GM18909 (cell line): ENCODE measurements around the gene SUGP2.
"Not testable (repeated sequence)": the region's sequence is repeated elsewhere in the genome, so short reads cannot be mapped to it uniquely, and the experiment has no call there.

Source experiments
- ATAC-seq: cut with Tn5 transposase; IDR thresholded peaks from one replicate; pipeline ENCODE4 v1.9.1; 2021; ENCODE audit warnings: mild to moderate bottlenecking; ENCODE audit not compliant: unreplicated experiment, poor library complexity

SUGP2 gene

DNA sequence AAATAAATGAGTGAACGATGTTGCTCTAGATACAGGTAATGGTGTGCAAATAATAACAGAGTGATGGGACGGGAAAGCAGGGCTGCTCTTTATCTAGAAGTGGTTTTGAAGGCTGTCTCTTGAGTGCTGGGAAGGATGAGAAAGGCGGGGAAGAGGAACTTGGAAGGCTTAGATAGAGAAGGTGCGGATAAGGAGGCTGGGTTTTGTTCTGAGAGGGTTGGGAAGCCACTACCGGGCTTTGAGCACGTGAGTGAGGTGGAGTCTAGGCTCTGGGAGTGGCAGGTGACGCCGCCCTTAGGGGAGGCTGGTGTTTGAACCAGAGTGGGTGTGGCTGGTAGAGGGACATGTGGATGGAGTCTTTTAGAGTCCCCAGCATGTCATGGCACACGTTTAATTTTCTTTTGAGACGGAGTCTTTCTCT lies 897 bp upstream of the SUGP2 start:
- no peak for ATAC-seq

GRCh38 chr19:19033176-19033425 lies 216 bp downstream of the SUGP2 start:
- ATAC-seq: no peak

DNA sequence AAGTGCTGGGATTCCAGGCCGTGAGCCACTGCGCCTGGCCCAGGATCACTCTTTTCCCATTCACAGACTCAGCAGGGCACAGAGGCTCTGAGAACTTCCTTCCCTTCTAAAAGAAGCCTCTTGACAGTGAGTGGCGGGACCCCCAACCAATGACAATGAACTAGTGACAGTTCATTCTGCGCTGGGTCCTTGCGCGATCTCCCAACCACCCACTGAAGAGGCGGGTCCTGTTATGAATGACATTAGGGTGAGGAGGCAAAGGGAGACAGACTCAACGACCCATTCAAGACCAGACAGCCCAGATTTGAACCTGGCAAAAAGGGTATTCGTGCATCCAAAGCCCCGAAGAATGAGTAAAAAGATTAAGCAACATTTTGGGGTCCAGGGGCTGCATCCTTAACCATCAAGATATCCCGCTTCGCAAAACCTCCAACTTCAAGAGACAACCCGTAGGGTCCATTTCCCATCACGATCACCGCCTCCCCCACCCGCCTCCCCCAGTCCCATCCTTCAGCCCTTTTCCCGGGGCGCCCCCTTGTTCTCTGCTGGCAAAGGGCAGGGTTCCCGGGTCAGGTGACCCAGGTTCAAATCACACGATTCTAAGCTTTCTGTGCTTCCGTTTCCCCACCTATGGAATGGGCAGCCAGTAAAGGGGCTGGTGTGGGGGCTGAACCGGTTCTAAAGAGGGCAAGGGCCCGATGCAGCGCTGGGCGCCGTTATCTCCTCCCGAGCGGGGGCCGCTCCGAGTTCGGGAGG lies 719 bp downstream of the SUGP2 start:
- ATAC-seq: peak; percentile 39

DNA sequence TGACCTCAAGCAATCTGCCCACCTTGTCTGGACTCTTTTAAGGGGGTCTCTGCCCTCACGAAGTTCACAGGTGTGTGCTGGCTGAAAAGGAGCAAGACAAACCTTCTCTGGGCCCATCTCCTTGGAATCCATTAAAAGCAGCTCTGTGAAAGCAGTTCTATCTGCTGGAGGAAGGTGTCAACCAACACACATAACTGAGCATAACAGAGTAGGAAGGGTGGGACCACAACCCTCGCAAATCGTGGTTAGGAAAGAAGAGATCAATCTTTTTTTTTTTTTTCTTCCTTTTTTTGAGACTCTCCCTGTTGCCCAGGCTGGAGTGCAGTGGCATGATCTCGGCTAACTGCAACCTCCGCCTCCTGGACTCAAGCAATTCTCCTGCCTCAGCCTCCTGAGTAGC lies 1.4 kb downstream of the SUGP2 start:
- ATAC-seq: no peak

GRCh38 chr19:19028526-19028925 lies 4.8 kb downstream of the SUGP2 start:
- ATAC-seq: no peak

- no peak for ATAC-seq
Observed at GRCh38 chr19:19027228-19027627, 6.1 kb downstream of the SUGP2 start.

DNA sequence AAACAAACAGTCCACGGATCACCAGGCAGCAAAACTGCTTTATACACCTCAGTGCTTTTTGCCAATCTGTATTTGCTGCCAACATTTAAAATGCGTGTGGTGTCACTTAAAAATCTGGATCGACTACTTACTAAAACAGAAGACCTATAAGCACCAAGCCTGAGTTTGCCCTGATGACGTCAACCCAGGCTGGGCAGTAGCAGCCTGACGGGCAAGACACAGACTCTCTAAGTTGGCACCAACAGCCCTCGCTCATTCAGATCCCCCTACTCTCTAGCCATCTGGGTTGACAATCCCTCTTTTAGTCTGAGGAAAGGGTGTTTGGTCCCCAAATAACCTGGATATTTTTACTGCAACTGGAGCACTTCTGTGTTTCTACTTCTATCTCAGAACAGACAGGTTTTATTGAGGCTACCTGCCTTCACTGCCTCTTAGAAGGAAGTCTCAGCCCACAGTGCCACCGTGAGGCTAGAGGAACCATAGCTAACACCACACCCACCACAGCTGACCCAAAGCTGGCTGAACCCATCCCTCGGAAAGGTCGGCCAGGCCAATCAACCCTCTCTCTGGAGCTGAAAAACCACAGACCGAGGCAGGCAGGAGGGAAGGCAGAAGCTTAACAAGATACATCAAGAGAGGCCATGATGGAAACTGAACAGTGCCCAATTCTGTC lies 6.9 kb downstream of the SUGP2 start:
- ATAC-seq: no peak

DNA sequence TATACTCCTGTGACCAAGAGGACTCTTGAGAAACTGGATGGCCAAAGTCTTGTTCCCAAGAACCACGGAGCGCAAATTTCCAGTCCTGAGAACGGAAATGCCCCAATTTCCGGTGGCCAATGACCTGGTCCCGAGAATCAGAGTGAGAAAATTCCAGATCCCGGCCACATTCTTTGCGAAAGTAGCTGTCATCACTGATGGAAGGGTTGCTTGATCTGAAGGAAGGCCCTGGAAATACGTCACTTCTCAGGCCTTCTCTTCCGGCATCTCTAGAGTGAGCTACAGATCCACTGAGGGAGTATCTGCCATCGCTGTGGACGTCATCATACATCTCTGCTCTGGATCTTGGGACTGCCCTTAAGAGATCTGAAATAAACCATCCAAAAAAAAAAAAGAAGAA lies 7.5 kb downstream of the SUGP2 start:
- no peak for ATAC-seq

GRCh38 chr19:19023376-19023775 lies 9.9 kb downstream of the SUGP2 start:
- ATAC-seq: not testable (repeated sequence)

DNA sequence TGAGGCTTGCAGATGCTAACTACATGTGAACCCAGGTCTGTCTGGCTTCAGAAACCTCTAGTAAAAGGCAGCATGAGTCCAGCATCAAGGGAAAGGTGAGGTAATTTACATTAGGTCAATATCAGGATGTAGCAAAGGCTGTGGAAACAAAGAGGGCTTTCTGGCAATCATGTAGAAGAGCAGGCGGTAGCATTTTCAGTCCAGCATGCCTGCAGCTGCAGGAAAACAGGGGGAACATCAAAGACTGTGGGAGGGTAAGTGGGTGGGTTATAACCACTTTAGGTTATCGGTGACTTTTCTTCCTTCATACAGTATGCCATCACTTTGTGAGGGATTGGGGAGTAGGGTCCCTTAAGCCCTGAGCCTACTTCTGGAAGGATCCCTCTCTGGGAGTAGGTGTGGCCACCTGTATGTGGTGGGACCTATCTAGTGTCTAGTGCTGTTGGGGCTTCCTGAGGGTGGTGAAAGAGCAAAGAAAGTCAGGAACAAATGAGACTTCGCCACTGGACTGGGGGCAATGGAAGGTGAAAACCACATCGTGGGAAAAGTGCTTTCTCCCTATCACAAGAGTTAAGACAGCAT lies 10.8 kb downstream of the SUGP2 start:
- ATAC-seq: no peak

GRCh38 chr19:19021115-19021514 lies 12.2 kb downstream of the SUGP2 start:
- ATAC-seq: no peak

- ATAC-seq: no peak
Observed at GRCh38 chr19:19010551-19010950, 22.8 kb downstream of the SUGP2 start.

DNA sequence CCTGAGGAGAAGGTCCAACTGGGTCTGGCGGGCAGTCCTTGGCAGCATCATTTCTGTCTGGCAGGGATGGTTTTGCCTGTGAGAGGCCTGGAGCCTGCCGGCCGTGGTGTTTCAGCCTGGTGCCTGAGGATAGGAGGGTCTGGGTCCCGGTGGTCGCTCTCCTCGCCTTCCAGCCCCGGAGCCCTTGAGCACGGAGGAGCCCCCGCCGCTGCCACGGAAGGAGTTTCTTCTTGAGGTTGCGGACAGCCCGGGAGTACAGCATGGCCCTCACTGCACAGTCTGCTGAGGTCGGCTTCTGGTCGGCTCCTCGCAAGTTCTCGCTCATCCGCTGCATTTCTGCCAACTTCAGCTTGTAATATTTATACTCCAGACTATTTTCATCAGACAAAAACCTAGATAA lies 23.4 kb downstream of the SUGP2 start:
- ATAC-seq: no peak

DNA sequence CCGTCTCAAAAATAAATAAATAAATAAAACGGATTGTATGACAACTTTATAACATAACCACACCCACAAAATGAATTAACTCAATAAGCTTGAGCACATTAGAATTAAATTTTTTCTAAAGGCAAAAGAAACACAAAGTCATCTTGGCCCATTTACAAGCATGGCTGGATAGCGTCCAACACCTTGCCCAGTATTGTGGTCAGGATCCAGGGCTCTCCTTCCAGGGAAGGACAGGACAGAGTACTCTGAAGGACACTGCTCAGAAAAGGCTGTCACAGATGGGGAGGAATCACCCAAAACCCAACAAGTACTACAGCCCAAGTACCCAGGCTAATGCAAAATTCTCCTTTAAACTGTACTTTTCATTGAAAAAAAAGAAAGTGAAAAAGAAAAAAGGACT lies 27.1 kb downstream of the SUGP2 start:
- no peak for ATAC-seq

- ATAC-seq: no peak
Observed at GRCh38 chr19:19004144-19004543, 29.2 kb downstream of the SUGP2 start.

DNA sequence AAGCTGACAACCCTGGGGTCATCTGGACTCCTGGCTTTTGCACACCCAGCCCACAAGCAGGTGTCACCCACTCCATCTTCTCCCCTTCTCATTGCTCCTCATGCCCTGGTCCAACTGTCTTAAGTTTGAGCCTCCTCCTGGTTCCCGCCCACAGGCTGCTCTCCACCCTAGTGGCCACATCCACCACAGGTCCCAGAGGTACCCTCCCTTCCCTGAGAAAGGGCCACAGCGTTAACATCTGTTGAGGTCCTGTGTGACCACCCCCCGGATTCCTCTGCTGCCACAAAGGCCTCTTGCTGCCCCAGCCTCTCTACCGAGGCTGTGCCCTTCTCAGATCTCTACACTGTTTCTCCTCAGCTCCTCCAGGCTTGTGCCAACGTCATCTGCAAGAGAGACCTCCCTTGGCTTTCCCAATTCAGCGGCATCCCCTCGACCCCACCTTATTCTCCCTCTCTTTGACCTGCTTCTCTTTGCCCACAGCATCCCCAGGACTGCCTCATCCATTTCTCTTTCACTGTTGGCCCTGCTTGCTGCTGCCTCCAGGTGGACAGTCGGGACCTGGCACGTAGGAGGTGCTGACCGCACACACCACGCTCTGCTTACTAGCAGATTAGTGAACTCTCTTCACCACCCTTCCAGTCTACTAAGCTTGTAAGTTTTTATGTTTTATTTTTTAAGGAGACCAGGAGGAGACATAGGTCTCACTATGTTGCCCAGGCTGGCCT lies 33.3 kb downstream of the SUGP2 start:
- ATAC-seq: no peak

- ATAC-seq: no peak
Observed at GRCh38 chr19:18999016-18999758, 34.1 kb downstream of the SUGP2 start.

DNA sequence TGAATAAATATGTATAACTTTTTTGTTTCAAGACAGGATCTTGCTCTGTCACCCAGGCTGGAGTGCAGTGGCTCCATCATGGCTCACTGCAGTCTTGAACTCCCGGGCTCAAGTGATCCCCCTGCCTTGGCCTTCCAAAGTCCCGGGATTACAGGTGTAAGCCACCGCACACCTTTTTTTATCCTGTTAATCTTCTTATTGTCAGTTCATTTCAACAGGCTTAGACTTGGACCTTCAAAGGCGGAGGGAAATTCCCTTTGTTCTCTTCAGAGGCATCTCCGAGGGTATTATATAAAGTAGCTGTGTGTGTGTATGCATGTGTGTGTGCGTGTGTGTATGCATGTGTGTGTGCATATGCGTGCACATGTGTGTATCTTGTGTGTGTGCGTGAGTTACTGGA lies 35.0 kb downstream of the SUGP2 start:
- ATAC-seq: no peak

GRCh38 chr19:18996796-18997394 lies 36.4 kb downstream of the SUGP2 start:
- ATAC-seq: no peak

DNA sequence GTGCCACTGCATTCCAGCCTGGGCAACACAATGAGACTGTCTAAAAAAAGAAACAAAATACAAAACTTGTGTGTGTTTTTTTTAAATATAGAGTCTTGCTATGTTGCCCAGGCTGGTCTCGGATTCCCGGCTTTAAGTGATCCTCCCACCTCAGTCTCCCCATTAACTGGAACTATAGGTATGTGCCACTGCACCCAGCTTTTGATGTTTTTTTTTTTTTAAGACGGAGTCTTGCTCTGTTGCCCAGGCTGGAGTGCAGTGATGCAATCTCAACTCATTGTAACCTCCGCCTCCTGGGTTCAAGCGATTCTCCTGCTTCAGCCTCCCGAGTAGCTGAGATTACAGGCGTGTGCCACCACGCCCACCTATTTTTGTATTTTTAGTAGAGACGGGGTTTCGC lies 37.0 kb downstream of the SUGP2 start:
- ATAC-seq: no peak
